Caco-2 (cell line): Measurements from ENCODE around the gene CCDC158. TPM values are rescaled to one million over a fixed set of nuclear protein-coding genes. Genes with fewer than 3 reads are reported as not detected.
"Not testable (repeated sequence)": the region's sequence is repeated elsewhere in the genome, so short reads cannot be mapped to it uniquely, and the experiment has no call there.

Experiments
- BruUV-seq: library from RNA; stranded (reverse); fragments of 400-500 nt; replicated peaks from 2 replicates; lab custom pipeline; 2021; lab: Mats Ljungman, UMichigan
- CTCF ChIA-PET: fragments of 300-600 bp; sonication (Branson Sonifier 250); formaldehyde crosslinking; loops from one replicate; lab custom pipeline; 2022; ENCODE audit warnings: antibody characterized with exemption; lab: Charles Lee
- POLR2A ChIA-PET: fragments of 300-600 bp; sonication (Branson Sonifier 250); formaldehyde crosslinking; loops from one replicate; lab custom pipeline; 2022; ENCODE audit warnings: antibody characterized with exemption; lab: Charles Lee
- DNase-seq, 2 experiments: peaks; one replicate each; pipeline versions ENCODE4 v3.0.0 to v3.0.0-alpha.2; 2020 to 2022
- H3K27me3 ChIP-seq: replicated peaks from 2 replicates; pipeline ENCODE4 v1.6.0; 2011; ENCODE audit warnings: low read length; ENCODE audit not compliant: control insufficient read depth, insufficient read depth
- H3K36me3 ChIP-seq: 2 replicates; pipeline ENCODE4 v1.5.1; 2011; ENCODE audit warnings: low read length; ENCODE audit not compliant: control insufficient read depth, insufficient read depth
- H3K4me1 ChIP-seq: fragments of 250-450 bp; sonication (Bioruptor Pico); 2 replicates; pipeline ENCODE4 v1.5.1; 2020; ENCODE audit warnings: mild to moderate bottlenecking
- H3K4me3 ChIP-seq: 2 replicates; pipeline ENCODE4 v1.5.1; 2011; ENCODE audit warnings: low read depth, mild to moderate bottlenecking, control low read depth, low read length
- H3K9me3 ChIP-seq: fragments of 250-450 bp; sonication (Bioruptor Pico); 2 replicates; pipeline ENCODE4 v1.5.1; 2020; ENCODE audit warnings: mild to moderate bottlenecking, moderate library complexity
- H3K27ac Mint-ChIP-seq: one replicate; pipeline ENCODE4 v1.8.0; 2022; ENCODE audit warnings: mixed read lengths; ENCODE audit not compliant: unreplicated experiment
- H3K27me3 Mint-ChIP-seq: one replicate; pipeline ENCODE4 v1.8.0; 2022; ENCODE audit warnings: mixed read lengths; ENCODE audit not compliant: insufficient read depth, unreplicated experiment
- H3K36me3 Mint-ChIP-seq: one replicate; pipeline ENCODE4 v1.8.0; 2022; ENCODE audit warnings: mild to moderate bottlenecking, mixed read lengths; ENCODE audit not compliant: insufficient read depth, unreplicated experiment
- H3K4me1 Mint-ChIP-seq: one replicate; pipeline ENCODE4 v1.8.0; 2022; ENCODE audit warnings: low read depth, mixed read lengths; ENCODE audit not compliant: unreplicated experiment
- H3K4me3 Mint-ChIP-seq: one replicate; pipeline ENCODE4 v1.8.0; 2022; ENCODE audit warnings: mild to moderate bottlenecking, moderate library complexity, mixed read lengths; ENCODE audit not compliant: unreplicated experiment
- H3K9me3 Mint-ChIP-seq: one replicate; pipeline ENCODE4 v1.8.0; 2022; ENCODE audit warnings: mixed read lengths; ENCODE audit not compliant: unreplicated experiment
- CTCF ChIP-seq, 2 experiments: fragments of 200-600 bp in 1 of 2; IDR thresholded peaks; 1 replicate in 1 of 2; 2 replicates in 1 of 2; pipeline versions ENCODE4 v1.5.1 to v1.8.0; 2011 to 2022; ENCODE audit warnings: antibody characterized with exemption in 1 of 2, control low read depth in 1 of 2, inconsistent platforms in 1 of 2, low read depth in 1 of 2, low read length in 1 of 2, mild to moderate bottlenecking in 1 of 2, moderate library complexity in 1 of 2; ENCODE audit not compliant: insufficient read depth in 1 of 2, severe bottlenecking in 1 of 2, unreplicated experiment in 1 of 2
- intact Hi-C: fragments of 100-400 bp; cut with micrococcal nuclease; formaldehyde crosslinking; loops from one replicate; pipeline ENCODE4 v1.10.0; 2022; ENCODE audit not compliant: unreplicated experiment
- total RNA-seq: library from RNA; stranded (reverse); gene quantifications from 2 replicates; pipeline ENCODE4 v1.2.3, GENCODE V29; 2022

CCDC158 gene
- total RNA-seq, 1 experiment from 2014 or later = 0.39 TPM

- H3K4me3 Mint-ChIP-seq = no peak overlapping the region
- Histone ChIP-seq H3K36me3 (no peaks in the 10 kb centered on the region), H3K9me3 (no peaks in the 10 kb centered on the region), H3K27me3 (no peaks in the 10 kb centered on the region), H3K4me3 (no peak overlapping the region), H3K4me1 (peaks cover 7% of the 10 kb centered on the region)
- H3K27me3 Mint-ChIP-seq = no peaks in the 10 kb centered on the region
- DNase-seq = no peak
- CTCF ChIA-PET = no interaction called here
- H3K36me3 Mint-ChIP-seq = no peaks in the 10 kb centered on the region
- H3K27ac Mint-ChIP-seq = no peak overlapping the region
- intact Hi-C loops = no loop called here
- peaks cover 5% of the 10 kb centered on the region for H3K4me1 Mint-ChIP-seq
- POLR2A ChIA-PET = no interaction called here
- peaks cover 15% of the 10 kb centered on the region for H3K9me3 Mint-ChIP-seq
- no TSS peak for BruUV-seq
- TF ChIP-seq CTCF (IDR thresholded peaks at IDR 0.05; ENCODE audit: insufficient read depth in 1 of 2, low read depth in 1 of 2, low read length in 1 of 2, severe bottlenecking in 1 of 2, unreplicated experiment in 1 of 2) = no peak
Measured at GRCh38 chr4:76282941-76283689, 137.8 kb downstream of the CCDC158 start.

- H3K36me3 ChIP-seq, H3K27me3 Mint-ChIP-seq, H3K27me3 ChIP-seq, H3K36me3 Mint-ChIP-seq, H3K4me3 ChIP-seq, POLR2A ChIA-PET, H3K9me3 Mint-ChIP-seq, H3K9me3 ChIP-seq, H3K27ac Mint-ChIP-seq, H3K4me3 Mint-ChIP-seq, DNase-seq, intact Hi-C loops, H3K4me1 Mint-ChIP-seq, CTCF ChIA-PET, BruUV-seq: not testable (repeated sequence)
- H3K4me1 ChIP-seq = peaks cover 14% of the 10 kb centered on the region
Measured at GRCh38 chr4:76281594-76281993, 139.3 kb downstream of the CCDC158 start.

GRCh38 chr4:76280488-76281441, 140.2 kb downstream of the CCDC158 start:
- H3K27ac Mint-ChIP-seq = no peak overlapping the region
- ChIA-PET CTCF (interaction anchor here (0.7 kb wide), 1 partner anchor 26 kb away, joined by 4 read pairs; no protein-coding TSS in a partner anchor), POLR2A (no interaction called here)
- peaks cover 14% of the 10 kb centered on the region for H3K4me1 ChIP-seq
- H3K27me3 ChIP-seq = no peaks in the 10 kb centered on the region
- no peak overlapping the region for H3K4me3 Mint-ChIP-seq
- intact Hi-C loops = no loop called here
- no peaks in the 10 kb centered on the region for H3K36me3 Mint-ChIP-seq
- TF ChIP-seq CTCF (IDR thresholded peaks at IDR 0.05; ENCODE audit: insufficient read depth in 1 of 2, low read depth in 1 of 2, low read length in 1 of 2, severe bottlenecking in 1 of 2, unreplicated experiment in 1 of 2) = no peak
- no peaks in the 10 kb centered on the region for H3K36me3 ChIP-seq
- DNase-seq = no peak
- H3K9me3 Mint-ChIP-seq = no peaks in the 10 kb centered on the region
- no peaks in the 10 kb centered on the region for H3K9me3 ChIP-seq
- H3K4me1 Mint-ChIP-seq = peaks cover 11% of the 10 kb centered on the region
- H3K4me3 ChIP-seq = no peak overlapping the region
- no TSS peak for BruUV-seq
- H3K27me3 Mint-ChIP-seq = no peaks in the 10 kb centered on the region
